Measurements from ENCODE around the gene RACGAP1.

GRCh38 chr12:49964849-49965624, 60.3 kb downstream of the RACGAP1 start:
- TF ChIP-seq CTCF (conservative IDR thresholded peaks at IDR 0.05; ENCODE audit: low read depth, low read length): no peak
- TF ChIP-seq EZH2phosphoT487 (IDR thresholded peaks at IDR 0.05; ENCODE audit: borderline replicate concordance, low read length): no peak
- TF ChIP-seq EZH2 (IDR thresholded peaks at IDR 0.05; ENCODE audit: low read length, unreplicated experiment): no peak

All from PC-3 (cell line).